Adrenal gland (tissue), 5 donors: ENCODE measurements around the gene TBC1D14.

Experiments
- CTCF ChIP-seq, 6 experiments: fragments of 450-650 bp in 4 of 6; fragments of 200-600 bp in 2 of 6; sonication (generic) in 1 of 6; IDR thresholded peaks; 1 replicate in 5 of 6; 2 replicates in 1 of 6; pipeline versions ENCODE4 v1.5.1 to v1.8.0; 2016 to 2021; ENCODE audit warnings: antibody characterized with exemption in 6 of 6, mild to moderate bottlenecking in 2 of 6, moderate library complexity in 1 of 6
- POLR2A ChIP-seq, 2 donors: fragments of 450-650 bp; IDR thresholded peaks; one replicate each; pipeline ENCODE4 v1.6.1; 2017; ENCODE audit warnings: antibody characterized with exemption in 2 of 2, mild to moderate bottlenecking in 2 of 2, moderate library complexity in 1 of 2
- donor health status: DM: no; HTN: no; CAD: no.

GRCh38 chr4:7058792-7059191 is 149.2 kb downstream of the TBC1D14 start:
- no peak for TF ChIP-seq CTCF (IDR thresholded peaks at IDR 0.05)
- no peak for TF ChIP-seq POLR2A (IDR thresholded peaks at IDR 0.05)
